HG03378 (cell line): ENCODE data around the gene ADIPOR2.

Source experiments
- ATAC-seq: cut with Tn5 transposase; IDR thresholded peaks from one replicate; pipeline ENCODE4 v1.9.1; 2021; ENCODE audit warnings: mild to moderate bottlenecking, moderate library complexity; ENCODE audit not compliant: unreplicated experiment

Gene ADIPOR2

DNA sequence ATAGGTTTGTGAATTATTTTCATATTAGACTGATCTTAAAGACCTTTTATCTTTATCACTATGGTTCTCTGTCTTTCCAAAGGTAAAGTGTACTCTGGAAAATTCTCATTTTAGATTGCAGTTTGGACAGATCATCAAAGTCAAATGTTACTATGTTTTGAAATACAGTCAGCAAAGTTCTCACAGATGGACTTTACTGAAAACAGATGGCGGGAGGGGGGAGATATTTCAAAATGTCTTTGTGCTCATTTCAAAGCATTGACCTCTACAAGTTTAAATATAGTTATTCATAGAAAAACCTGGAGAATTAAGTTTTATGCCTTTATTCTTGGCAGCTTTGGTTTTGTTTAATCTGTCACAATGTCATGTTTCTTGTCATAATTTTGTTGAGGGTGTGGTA lies 77.7 kb downstream of the ADIPOR2 start:
- ATAC-seq = no peak

DNA sequence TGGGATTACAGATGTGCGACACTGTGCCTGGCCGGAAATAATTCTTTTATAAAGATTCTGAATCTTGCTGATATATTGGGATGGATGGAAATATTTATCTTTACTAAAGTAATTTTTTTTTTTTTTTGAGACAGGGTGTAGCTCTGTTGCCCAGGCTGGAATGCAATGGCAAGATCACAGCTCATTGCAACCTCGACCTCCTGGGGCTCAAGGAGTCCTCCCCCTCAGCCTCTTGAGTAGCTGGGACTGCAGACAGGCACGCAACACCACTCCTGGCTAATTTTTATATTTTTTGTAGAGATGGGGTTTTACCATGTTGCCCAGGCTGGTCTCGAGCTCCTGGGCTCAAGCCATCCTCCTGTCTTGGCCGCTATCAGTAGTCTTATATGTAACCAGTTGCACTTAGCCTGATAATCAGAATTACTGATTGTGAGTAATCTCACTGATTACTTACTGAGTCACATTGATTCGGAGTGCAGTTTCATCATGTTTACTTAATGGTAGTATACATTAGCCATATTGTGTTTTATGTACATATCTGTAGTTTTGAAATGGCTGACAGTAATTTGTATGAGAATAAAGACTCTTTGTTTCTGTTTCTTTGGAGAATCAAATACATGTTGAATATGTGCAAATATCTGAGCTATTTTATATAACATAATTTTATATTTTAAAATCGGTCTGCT lies 79.1 kb downstream of the ADIPOR2 start:
- no peak for ATAC-seq

DNA sequence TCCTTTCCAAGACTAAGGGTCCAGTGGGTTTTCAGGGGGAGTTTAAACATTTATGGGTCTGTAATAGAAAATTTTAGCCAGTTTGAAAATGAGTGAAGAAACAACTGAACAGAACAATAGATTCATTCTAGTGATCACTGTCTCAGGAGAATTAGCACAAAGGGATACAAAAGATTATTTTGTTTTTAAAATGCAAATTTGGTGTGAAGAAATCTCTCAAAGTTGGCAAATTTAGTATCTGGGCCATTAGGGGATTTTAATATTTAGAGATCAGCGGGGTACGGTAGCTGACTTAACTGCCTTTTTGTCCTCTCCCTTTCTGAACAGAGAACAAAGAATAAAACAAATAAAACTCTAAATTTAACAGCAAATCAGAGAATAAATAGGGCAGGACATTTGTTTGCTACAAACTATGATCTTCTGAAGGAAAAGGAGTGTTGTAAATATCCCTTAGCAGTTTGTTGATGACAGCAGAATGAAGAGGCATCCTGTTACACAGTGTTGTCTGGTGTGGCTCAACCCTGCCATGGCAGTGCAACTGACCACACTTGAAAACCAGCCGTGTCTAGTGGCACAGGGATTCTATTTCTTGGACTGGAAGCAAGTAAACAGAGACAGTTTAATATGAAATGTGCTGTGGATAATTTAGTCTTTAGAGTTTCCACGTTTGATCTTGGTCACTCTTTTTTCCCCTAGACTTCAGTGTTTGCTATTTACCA lies 83.2 kb downstream of the ADIPOR2 start:
- ATAC-seq = no peak

DNA sequence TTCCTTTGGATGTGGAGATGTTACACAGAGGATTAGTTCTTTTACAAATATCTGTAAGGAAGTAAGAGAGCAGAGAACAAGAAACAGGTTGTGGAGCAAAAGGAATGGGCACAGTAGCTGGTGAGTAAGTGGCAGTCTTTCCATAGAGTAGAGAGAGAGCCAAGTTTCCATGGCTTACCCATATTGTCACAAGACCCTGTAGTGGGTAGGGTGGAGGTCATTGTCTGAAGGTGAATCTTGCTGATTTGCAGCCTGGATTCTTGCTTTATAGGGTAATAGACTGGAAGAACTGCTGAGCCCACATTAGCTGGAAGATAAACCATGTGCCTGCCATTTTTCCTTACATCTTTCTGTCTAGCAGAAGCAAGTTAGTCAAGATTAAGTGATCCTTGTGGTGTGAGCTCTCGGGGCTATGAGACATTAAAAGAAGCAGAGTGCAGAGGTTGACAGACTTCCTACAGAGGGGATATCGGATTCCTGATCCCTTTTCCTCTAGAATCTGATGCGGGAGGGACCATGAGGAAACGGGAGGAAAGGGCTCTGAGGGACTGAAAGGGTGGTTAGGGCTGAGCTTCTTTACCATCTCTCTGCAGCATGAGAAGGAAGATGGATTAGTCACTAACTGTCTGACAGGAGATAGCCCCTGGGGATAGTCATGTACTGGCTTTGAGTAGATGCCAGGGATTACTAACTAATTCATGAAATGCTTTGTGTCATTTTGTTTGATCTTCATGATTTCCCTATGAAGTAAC lies 85.5 kb downstream of the ADIPOR2 start:
- ATAC-seq = no peak

DNA sequence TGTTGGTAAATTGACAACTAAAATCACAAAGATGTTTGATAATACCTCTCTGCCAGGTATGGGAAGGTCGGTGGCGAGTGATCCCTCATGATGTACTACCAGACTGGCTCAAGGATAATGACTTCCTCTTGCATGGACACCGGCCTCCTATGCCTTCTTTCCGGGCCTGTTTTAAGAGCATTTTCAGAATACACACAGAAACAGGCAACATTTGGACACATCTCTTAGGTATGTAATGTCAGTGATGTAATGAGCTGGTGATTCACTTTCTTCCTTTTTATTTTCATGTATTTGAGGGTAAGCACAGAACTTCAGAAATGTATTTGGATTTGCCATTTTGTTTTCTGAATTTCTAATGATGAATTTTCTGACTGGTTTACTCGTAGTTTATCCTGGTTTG lies 86.9 kb downstream of the ADIPOR2 start:
- ATAC-seq = no peak

DNA sequence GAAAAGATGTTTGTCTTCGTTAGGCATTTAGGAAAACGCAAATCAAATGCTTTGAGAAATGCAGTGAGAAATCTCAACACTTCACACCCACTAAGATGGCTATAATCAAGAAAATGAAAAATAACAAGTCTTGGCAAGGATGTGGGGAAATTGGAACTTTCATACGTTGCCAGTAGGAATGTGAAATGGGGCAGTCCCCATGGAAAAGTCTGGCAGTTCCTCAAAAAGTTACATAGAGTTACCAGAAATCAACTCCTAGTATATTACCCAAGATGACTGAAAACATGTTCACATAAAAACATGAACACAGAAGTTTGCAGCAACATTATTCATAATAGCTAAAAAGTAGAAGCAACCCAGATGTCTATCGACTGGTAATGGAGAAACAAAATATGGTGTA lies 88.0 kb downstream of the ADIPOR2 start:
- ATAC-seq = no peak

DNA sequence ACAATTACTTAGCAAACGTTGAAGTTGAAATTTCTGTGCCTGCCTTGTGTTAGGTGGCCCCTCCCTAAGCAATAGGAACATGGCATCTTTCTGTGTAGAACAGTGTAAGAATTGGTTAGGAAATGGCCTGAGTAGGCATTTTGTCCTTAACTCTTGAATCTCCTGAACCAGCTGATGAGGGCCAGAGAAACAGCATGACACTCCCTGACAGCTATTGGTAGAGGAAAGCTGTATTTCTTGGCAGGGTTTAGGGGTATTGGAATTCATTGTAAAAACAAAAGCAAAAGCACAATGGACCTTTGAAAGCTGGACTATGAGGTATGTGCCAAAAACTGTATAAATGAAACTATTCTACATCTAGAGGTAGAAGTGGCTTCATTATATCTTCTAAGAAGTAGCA lies 88.9 kb downstream of the ADIPOR2 start:
- ATAC-seq = no peak

DNA sequence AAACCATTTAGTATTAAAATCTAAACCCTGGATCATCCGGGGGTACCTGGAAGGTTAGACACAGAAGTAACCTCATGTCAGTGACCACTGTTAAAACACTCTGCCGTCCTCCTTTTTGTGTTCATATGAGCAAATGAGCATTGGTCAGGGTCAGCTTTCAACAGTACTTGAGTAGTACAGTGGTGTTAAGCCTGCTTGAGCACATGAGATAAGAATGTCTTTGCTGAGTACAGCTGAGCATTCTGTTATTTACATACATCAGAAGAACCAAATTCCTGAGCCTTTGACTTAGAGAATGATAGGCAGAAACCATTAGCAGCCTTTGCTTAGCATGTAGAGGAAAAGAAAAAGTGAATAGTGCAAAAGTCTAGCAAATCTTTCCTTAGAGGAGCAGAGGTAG lies 90.9 kb downstream of the ADIPOR2 start:
- no peak for ATAC-seq

DNA sequence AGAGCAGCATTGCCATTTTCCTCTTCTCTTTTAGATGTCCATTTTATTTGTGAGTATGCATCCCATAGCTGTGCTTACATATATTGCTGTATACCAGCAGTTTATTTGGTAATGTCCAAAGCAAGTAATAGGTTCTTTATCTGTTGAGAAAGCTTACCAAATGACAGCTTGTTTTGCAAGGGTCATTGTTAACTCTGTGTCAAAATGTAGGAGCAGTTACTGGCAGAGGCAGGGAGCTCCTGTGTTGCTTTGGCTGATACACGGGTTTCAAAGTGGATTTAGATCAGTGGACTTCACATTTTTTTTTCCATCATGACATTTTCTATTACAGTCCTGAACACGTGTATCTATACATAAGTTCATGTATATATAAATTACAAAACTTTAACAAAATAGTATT lies 91.3 kb downstream of the ADIPOR2 start:
- ATAC-seq = no peak

DNA sequence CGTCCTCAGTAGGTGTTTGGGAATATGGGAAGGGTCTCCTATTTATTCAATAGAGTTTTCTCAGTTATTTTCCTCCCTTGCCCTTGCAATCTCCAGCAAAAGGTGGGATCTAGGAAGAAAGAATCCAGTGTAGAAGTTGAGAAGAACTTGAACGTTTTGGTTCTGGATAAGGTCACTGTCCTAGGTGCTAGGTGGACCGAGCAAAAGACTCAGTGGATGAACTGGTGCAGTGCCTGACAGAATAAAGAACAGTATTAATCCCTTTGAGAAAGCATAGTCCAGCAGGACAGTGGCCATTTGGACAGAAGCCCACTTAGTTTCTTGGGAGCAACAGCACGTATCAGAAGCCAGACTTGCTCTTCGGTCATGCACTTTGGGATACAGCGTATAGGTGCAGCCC lies 96.8 kb downstream of the ADIPOR2 start:
- ATAC-seq = no peak

DNA sequence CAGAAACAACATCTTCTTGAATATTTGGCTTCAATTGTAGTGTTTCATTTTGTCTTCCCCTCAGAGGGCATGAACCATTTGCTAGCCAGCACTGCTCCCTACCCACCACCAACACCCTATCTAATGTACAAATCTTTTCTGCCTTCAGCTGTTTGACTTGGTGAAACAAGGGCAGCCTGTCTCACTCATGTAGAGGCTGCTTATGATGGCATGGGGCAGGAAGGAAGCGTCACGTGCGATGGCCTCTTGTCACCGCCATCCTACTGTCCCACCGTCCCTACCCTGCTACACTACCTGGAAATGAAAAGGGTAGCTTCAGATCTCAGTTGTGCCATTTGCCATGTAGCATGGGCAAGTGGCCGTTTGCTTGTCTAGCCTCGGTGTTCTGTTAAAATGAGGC lies 99.6 kb downstream of the ADIPOR2 start:
- ATAC-seq = no peak

DNA sequence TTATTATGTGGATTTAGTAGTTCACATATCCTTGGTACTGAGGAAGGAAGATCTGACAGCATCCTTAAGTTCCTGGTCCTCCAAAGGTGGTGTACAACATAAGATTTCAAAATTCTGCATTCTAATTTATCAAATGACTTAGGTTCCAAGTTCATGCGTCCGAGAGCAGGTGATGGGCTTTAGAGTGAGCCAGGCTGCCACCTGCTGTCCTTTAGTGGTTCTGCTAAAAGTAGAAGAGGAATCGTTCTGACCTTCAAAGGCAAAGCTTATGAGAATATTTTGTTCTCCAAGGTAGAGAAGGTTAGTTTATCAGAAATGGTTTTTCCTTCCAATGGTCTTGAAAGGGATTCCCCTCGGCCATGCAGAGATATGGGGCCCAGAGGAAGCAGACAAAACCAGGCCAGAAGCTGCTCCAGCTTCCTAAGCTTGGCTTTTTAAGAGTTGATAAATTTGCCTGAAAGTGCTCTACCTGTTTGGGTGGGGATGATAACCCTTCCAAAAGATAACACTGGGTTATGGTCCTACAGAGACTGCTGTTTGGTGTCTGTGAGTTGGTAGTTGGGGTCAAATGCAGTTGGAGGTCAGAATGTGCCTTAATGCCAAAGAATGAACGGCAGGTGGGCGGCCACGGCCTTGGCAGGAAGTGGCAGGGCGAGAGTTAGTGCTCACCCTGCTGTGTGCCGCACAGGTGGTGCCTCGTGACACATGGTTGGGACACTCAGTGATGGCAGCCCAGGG lies 100.4 kb downstream of the ADIPOR2 start:
- ATAC-seq = no peak

DNA sequence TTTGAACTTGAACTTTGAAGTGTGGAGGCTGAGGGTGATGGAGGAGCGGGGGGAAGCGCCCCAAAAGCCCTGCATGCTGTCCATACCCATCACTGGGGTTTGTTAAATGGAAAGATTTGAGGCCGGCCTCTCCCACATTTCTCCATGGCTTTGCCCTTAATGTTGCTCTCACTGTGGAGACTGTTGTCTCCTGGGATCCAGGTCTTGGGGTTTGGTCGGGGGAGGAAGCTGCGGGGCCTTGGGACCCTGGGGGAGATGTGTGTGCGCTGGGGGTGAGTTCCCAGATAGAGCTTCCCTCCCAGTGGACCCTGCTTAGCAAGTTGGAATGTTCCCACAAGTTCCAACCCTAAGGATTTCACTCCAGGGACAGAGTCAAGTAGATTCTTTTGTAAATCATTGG lies 101.5 kb downstream of the ADIPOR2 start:
- no peak for ATAC-seq

DNA sequence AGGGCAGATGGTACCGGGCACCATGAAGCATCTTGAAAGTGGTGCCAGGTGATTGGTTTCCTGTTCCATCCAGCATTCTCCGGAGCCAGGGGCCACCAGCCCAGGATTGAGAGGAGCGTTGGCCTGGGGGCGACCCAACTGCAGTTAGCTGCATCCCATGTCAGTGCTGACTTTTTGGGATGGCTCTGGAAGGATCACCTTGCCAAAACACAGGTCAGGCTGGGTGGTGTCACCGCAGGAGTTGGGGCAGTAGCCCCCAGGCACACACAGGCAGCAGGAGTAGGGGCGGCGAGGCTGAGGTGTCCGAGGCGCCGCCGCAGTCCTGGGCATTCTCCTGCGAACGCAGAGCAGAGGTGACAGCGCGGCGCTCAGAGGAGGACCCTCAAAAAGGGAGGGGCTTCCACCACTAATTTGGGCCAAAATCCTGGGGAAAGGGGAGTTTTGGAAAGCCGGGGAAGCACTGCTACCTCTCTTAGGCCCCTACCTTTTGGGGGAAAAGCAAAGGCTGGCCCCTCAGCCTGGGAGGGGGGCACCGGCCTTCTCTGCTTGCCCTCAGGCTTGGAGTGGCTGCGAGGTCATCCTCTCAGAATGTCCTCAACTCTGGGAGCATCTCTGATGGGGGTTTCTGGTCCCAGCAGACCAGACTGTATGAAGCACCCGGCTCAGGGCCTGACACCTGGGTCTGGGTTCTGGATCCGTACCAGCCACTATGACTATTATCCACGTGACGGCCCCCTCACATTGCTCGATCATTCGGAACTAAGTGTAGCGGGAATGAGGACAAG lies 102.7 kb downstream of the ADIPOR2 start:
- no peak for ATAC-seq

DNA sequence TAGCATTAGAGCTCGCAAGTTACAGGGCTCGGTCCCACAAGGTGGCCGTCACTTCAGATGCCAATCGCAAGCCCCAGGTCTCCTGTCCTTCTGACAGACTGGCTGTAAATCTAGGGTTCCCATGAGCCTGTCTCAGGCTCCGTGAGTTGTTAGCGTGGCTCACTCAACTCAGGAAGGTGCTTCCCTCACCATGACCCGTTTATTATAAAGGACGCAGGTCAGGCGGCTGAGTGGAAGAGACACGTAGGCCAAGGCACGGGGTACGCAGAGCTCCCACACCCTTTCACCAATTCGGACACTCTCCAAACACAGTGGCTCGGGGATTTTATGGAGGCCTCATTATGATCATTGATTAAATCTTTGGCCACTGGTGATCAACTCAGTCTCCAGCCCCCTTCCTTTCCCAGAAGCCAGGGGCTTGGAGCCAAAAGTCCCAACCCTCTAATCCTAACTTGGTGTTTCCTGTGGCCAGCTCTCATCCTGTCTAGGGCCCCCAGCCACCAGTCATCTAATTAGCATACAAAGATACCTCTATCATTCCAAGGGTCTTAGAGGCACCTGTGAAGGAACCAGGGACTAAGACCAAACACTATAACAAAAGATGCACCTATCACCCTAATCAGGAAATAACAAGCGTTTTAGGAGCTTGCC lies 103.7 kb downstream of the ADIPOR2 start:
- ATAC-seq = no peak

DNA sequence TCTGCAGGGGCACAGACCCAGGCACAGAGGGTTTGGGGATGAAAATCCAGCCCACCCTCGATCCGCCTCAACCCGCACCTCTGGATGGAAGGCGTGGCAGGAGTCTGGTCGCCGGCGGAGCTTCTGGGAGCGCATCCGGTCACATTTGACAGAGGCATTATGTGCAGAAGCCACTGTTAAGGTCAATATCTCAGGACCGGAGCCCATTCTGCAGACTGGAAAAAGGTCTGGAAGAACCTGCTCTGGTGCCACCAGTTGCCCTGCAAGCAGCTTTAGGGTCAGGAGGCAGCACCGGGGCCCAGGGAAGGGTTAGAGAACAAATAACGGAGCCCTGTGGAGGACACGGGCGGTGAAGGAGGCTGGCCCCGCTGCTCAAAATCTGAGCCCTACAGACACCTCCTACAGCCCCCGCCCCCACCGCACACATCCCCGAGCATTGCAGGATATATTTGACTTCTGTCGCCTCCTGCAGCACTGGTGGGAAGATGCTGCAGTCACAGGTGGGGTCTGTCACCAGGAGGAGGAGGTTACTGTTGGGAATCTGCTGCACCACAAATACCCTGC lies 104.4 kb downstream of the ADIPOR2 start:
- ATAC-seq = no peak

DNA sequence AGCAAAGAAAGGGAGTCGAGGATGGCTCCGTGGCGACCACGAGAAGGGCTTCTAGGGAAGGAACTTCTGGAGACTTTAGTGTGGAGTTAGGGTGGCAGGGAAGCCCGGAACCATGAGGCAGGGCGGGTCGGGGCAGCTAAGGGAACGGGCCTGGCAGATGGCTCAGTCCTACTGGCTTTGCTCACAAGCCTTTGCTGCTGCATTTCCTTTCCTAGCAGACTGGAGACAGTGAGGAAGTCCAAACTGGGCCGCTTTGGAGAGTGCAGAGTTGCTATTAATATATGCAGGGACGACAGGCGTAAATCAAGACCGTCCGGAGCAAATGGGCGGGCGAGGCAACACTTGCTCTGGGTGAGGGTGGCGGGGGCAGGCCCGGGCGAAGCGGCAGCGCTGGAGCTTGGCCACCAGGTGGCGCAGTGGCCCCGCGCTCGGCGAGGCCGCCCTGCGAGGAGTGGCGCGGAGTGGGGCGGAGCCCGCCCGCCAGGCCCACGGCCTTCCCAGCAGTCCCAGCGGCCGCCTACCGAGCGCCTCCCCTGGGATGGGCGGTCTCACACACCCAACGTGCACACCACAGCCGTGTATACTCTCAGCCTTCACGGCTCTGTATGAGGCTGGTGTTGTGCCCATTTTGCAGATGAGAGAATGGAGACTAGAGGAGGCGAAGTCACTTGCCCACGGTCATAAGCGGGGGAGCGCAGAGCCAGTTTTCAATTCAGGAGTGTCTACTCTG lies 105.1 kb downstream of the ADIPOR2 start:
- peak; percentile 62 for ATAC-seq

DNA sequence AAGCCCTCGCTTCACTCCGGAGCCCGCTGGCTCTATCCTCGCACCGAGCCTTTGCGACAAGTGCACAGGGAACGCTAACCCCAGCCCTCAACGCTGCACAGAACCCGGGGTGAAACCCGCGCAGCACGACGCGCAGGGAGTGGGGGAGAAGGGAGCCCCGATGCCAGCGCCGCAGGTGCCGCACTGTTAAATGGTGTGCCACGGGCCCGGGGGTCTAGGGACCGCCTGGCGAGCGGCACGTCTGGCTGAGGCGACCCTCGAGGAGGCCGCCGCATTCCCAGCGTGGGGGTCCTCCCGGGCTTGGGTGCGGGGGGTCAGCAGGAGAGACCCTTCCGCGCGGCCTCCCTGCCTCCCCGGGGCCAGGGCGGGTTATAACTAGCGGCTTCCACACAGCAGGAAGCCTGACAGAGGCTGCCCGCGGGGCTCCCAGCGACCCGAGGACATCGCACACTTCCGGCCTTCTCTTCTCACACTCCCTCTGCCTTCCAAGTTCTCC lies 105.7 kb downstream of the ADIPOR2 start:
- peak; percentile 22 for ATAC-seq
